ENCODE data around the gene ATG16L1. TPM values are rescaled to one million over a fixed set of nuclear protein-coding genes. Genes with fewer than 3 reads are reported as not detected.

The ATG16L1 gene
- total RNA-seq, 1 donor from 2014 or later = 26.6 TPM

DNA sequence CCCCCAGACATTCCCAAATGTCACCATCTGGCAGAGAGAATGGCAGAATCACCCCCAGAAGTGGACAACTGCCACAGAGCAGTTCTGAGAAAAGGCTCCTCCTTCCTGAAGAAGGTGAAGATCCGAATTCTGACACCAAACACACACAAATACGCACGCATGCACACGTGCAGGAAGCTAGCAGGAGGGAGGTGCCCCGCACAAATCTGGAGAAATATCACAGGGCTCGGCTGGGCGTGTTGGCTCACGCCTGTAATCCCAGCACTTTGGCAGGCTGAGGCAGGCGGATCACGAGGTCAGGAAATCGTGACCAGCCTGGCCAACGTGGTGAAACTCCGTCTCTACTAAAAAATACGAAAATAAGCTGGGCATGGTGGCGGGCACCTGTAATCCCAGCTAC is 38.5 kb upstream of the ATG16L1 start:
- no peaks in the 10 kb centered on the region for H3K36me3 ChIP-seq
- DNase-seq = no peak
- TF ChIP-seq, protein P1, sequence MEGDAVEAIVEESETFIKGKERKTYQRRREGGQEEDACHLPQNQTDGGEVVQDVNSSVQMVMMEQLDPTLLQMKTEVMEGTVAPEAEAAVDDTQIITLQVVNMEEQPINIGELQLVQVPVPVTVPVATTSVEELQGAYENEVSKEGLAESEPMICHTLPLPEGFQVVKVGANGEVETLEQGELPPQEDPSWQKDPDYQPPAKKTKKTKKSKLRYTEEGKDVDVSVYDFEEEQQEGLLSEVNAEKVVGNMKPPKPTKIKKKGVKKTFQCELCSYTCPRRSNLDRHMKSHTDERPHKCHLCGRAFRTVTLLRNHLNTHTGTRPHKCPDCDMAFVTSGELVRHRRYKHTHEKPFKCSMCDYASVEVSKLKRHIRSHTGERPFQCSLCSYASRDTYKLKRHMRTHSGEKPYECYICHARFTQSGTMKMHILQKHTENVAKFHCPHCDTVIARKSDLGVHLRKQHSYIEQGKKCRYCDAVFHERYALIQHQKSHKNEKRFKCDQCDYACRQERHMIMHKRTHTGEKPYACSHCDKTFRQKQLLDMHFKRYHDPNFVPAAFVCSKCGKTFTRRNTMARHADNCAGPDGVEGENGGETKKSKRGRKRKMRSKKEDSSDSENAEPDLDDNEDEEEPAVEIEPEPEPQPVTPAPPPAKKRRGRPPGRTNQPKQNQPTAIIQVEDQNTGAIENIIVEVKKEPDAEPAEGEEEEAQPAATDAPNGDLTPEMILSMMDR (IDR thresholded peaks at IDR 0.05) = no peak
- intact Hi-C loops (cut with DNase I) = no loop called here
- H3K4me3 ChIP-seq = no peak overlapping the region
- no peak for ATAC-seq
- H3K27ac ChIP-seq = no peak overlapping the region
- H3K9me3 ChIP-seq = no peaks in the 10 kb centered on the region
- H3K27me3 ChIP-seq = no peaks in the 10 kb centered on the region
- H3K4me1 ChIP-seq = peaks cover 17% of the 10 kb centered on the region

DNA sequence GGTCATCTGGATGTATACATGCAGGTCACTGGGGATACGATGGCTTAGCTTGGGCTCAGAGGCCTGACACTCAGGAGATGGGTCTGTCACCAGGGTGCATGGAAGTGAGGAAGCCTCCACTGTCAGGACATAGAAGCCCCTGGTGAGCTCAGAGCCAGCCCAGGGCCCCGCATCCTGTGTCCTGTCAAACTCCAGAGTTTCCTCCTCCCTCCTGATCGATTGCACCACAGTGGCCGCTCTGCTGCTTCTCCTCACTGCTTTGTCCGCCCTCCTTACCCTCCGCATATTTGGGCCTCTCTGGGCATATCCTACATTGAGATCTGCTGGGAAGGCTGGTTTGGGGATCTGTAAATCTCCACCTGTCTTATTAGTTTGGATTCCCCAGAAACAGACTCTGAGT is 37.5 kb upstream of the ATG16L1 start:
- H3K4me3 ChIP-seq = no peak overlapping the region
- H3K27me3 ChIP-seq = no peaks in the 10 kb centered on the region
- H3K27ac ChIP-seq = no peak overlapping the region
- peaks cover 17% of the 10 kb centered on the region for H3K4me1 ChIP-seq
- ATAC-seq = no peak
- TF ChIP-seq, protein P1 (IDR thresholded peaks at IDR 0.05) = no peak
- intact Hi-C loops (cut with DNase I) = no loop called here
- H3K36me3 ChIP-seq = no peaks in the 10 kb centered on the region
- no peak for DNase-seq
- H3K9me3 ChIP-seq = no peaks in the 10 kb centered on the region

DNA sequence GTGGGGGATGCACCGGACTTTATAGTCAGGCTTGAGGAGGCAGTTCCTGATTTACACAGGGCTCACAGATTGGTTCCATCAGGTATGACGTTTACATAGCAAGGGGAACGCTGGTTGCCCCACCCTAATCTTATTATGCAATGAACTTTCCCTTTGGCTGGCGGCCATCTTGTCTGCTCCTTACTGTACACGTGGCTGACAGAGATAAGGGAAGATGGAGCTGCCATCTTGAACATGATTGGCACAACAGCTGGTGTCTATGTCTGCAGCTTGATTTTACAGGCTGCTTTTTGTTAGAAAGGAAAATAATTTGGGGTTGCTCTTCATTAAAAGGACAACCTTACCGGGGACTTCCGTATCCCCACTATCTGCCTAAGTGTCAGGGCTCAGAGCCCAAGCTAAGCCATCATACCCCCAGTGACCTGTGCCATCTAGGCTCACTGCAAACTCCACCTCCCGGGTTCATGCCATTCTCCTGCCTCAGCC is 33.5 kb upstream of the ATG16L1 start:
- ATAC-seq = no peak
- intact Hi-C loops (cut with DNase I) = no loop called here
- DNase-seq = no peak

DNA sequence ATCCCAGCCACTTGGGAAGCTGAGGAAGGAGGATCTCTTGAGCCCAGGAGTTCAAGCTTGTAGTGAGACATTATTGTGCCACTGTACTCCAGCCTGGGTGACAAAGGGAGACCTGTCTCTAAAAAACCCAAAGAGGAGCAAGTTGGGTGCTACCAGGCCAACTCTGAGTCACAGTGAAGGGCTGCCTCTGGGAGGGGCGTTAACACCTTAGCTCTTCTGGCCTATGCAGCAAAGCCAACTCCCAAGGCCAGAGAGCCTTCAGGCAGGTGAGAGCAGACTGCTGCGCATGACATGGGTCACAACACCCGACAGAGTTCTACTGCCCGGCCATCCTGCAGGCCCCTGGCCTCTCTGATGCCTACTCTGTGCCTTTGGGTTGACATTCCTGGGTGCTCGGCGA is 32.6 kb upstream of the ATG16L1 start:
- Histone ChIP-seq H3K4me1 (no peaks in the 10 kb centered on the region), H3K9me3 (no peaks in the 10 kb centered on the region), H3K4me3 (no peak overlapping the region), H3K27me3 (no peaks in the 10 kb centered on the region), H3K36me3 (no peaks in the 10 kb centered on the region), H3K27ac (no peak overlapping the region)
- TF ChIP-seq, protein P1 (IDR thresholded peaks at IDR 0.05) = no peak
- intact Hi-C loops (cut with DNase I) = no loop called here
- no peak for DNase-seq
- no peak for ATAC-seq

More for the DNA sequence above, 33.5 kb upstream of the ATG16L1 start:
- Histone ChIP-seq H3K9me3 (no peaks in the 10 kb centered on the region), H3K27me3 (no peaks in the 10 kb centered on the region), H3K27ac (no peak overlapping the region), H3K4me3 (no peak overlapping the region), H3K36me3 (no peaks in the 10 kb centered on the region), H3K4me1 (no peaks in the 10 kb centered on the region)
- TF ChIP-seq, protein P1 (IDR thresholded peaks at IDR 0.05) = no peak

DNA sequence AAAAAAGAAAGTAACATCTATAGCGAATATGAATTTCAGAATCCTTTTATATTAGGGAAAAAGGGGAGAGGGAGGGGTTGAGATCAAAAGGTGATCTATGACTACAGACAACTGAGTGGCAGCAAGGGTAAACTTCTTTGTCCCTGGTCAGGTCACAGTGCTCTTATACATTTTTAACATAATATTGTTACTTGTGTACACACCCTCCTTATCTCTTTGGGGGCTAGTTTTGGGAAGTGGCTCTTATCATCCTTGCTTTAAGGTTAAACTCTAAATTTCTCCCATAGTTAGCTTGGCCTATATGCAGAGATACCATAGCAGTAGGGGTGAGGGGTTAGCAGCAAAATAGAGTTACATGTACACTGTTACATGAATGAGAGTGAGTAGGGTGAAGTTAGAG is 31.6 kb upstream of the ATG16L1 start:
- intact Hi-C loops (cut with DNase I) = no loop called here

More for the DNA sequence above, 31.6 kb upstream of the ATG16L1 start:
- TF ChIP-seq, protein P1 (IDR thresholded peaks at IDR 0.05) = no peak
- H3K4me3 ChIP-seq = no peak overlapping the region
- H3K36me3 ChIP-seq = no peaks in the 10 kb centered on the region
- no peak overlapping the region for H3K27ac ChIP-seq
- H3K9me3 ChIP-seq = no peaks in the 10 kb centered on the region
- no peak for DNase-seq
- H3K27me3 ChIP-seq = no peaks in the 10 kb centered on the region
- H3K4me1 ChIP-seq = no peaks in the 10 kb centered on the region
- no peak for ATAC-seq
